Caco-2 (cell line): ENCODE measurements around the gene PLD4. TPM values are rescaled to one million over a fixed set of nuclear protein-coding genes. Genes with fewer than 3 reads are reported as not detected.

Experiments used
- BruUV-seq: library from RNA; stranded (reverse); fragments of 400-500 nt; replicated peaks from 2 replicates; lab custom pipeline; 2021; lab: Mats Ljungman, UMichigan
- CTCF ChIA-PET: fragments of 300-600 bp; sonication (Branson Sonifier 250); formaldehyde crosslinking; loops from one replicate; lab custom pipeline; 2022; ENCODE audit warnings: antibody characterized with exemption; lab: Charles Lee
- POLR2A ChIA-PET: fragments of 300-600 bp; sonication (Branson Sonifier 250); formaldehyde crosslinking; loops from one replicate; lab custom pipeline; 2022; ENCODE audit warnings: antibody characterized with exemption; lab: Charles Lee
- DNase-seq, 2 experiments: peaks; one replicate each; pipeline versions ENCODE4 v3.0.0 to v3.0.0-alpha.2; 2020 to 2022
- H3K27me3 ChIP-seq: replicated peaks from 2 replicates; pipeline ENCODE4 v1.6.0; 2011; ENCODE audit warnings: low read length; ENCODE audit not compliant: control insufficient read depth, insufficient read depth
- H3K36me3 ChIP-seq: 2 replicates; pipeline ENCODE4 v1.5.1; 2011; ENCODE audit warnings: low read length; ENCODE audit not compliant: control insufficient read depth, insufficient read depth
- H3K4me1 ChIP-seq: fragments of 250-450 bp; sonication (Bioruptor Pico); 2 replicates; pipeline ENCODE4 v1.5.1; 2020; ENCODE audit warnings: mild to moderate bottlenecking
- H3K4me3 ChIP-seq: 2 replicates; pipeline ENCODE4 v1.5.1; 2011; ENCODE audit warnings: low read depth, mild to moderate bottlenecking, control low read depth, low read length
- H3K9me3 ChIP-seq: fragments of 250-450 bp; sonication (Bioruptor Pico); 2 replicates; pipeline ENCODE4 v1.5.1; 2020; ENCODE audit warnings: mild to moderate bottlenecking, moderate library complexity
- H3K27ac Mint-ChIP-seq: one replicate; pipeline ENCODE4 v1.8.0; 2022; ENCODE audit warnings: mixed read lengths; ENCODE audit not compliant: unreplicated experiment
- H3K27me3 Mint-ChIP-seq: one replicate; pipeline ENCODE4 v1.8.0; 2022; ENCODE audit warnings: mixed read lengths; ENCODE audit not compliant: insufficient read depth, unreplicated experiment
- H3K36me3 Mint-ChIP-seq: one replicate; pipeline ENCODE4 v1.8.0; 2022; ENCODE audit warnings: mild to moderate bottlenecking, mixed read lengths; ENCODE audit not compliant: insufficient read depth, unreplicated experiment
- H3K4me1 Mint-ChIP-seq: one replicate; pipeline ENCODE4 v1.8.0; 2022; ENCODE audit warnings: low read depth, mixed read lengths; ENCODE audit not compliant: unreplicated experiment
- H3K4me3 Mint-ChIP-seq: one replicate; pipeline ENCODE4 v1.8.0; 2022; ENCODE audit warnings: mild to moderate bottlenecking, moderate library complexity, mixed read lengths; ENCODE audit not compliant: unreplicated experiment
- H3K9me3 Mint-ChIP-seq: one replicate; pipeline ENCODE4 v1.8.0; 2022; ENCODE audit warnings: mixed read lengths; ENCODE audit not compliant: unreplicated experiment
- CTCF ChIP-seq, 2 experiments: fragments of 200-600 bp in 1 of 2; IDR thresholded peaks; 1 replicate in 1 of 2; 2 replicates in 1 of 2; pipeline versions ENCODE4 v1.5.1 to v1.8.0; 2011 to 2022; ENCODE audit warnings: antibody characterized with exemption in 1 of 2, control low read depth in 1 of 2, inconsistent platforms in 1 of 2, low read depth in 1 of 2, low read length in 1 of 2, mild to moderate bottlenecking in 1 of 2, moderate library complexity in 1 of 2; ENCODE audit not compliant: insufficient read depth in 1 of 2, severe bottlenecking in 1 of 2, unreplicated experiment in 1 of 2
- intact Hi-C: fragments of 100-400 bp; cut with micrococcal nuclease; formaldehyde crosslinking; loops from one replicate; pipeline ENCODE4 v1.10.0; 2022; ENCODE audit not compliant: unreplicated experiment
- total RNA-seq: library from RNA; stranded (reverse); gene quantifications from 2 replicates; pipeline ENCODE4 v1.2.3, GENCODE V29; 2022

Gene PLD4
- total RNA-seq, 1 experiment from 2014 or later, result not detected

GRCh38 chr14:104927901-104928300 lies 3.2 kb downstream of the PLD4 start:
- no peaks in the 10 kb centered on the region for H3K27me3 ChIP-seq
- BruUV-seq, result no TSS peak
- POLR2A ChIA-PET, result no interaction called here

GRCh38 chr14:104928391-104929133 lies 3.9 kb downstream of the PLD4 start:
- no TSS peak for BruUV-seq
- Histone ChIP-seq H3K4me1 (0 out of 2 replicates have a peak, but pooled peaks cover 3% of the 10 kb centered on the region), H3K9me3 (no peaks in the 10 kb centered on the region), H3K27me3 (no peaks in the 10 kb centered on the region), H3K4me3 (no peak overlapping the region), H3K36me3 (no peaks in the 10 kb centered on the region)
- POLR2A ChIA-PET, result no interaction called here
- Mint-ChIP-seq H3K27ac (no peak overlapping the region), H3K9me3 (no peaks in the 10 kb centered on the region), H3K27me3 (no peaks in the 10 kb centered on the region), H3K4me1 (no peaks in the 10 kb centered on the region), H3K4me3 (no peak overlapping the region), H3K36me3 (no peaks in the 10 kb centered on the region)
- intact Hi-C loops, result no loop called here
- CTCF ChIA-PET, result interaction anchor here (0.5 to 0.9 kb wide), 2 partner anchors 13 to 120 kb away, joined by 3 to 4 read pairs; no protein-coding TSS in a partner anchor
- DNase-seq, result no peak
- no peak for TF ChIP-seq CTCF (IDR thresholded peaks at IDR 0.05; ENCODE audit: insufficient read depth in 1 of 2, low read depth in 1 of 2, low read length in 1 of 2, severe bottlenecking in 1 of 2, unreplicated experiment in 1 of 2)

More at GRCh38 chr14:104927901-104928300, 3.2 kb downstream of the PLD4 start:
- no peak overlapping the region for H3K27ac Mint-ChIP-seq
- Histone ChIP-seq H3K4me3 (no peak overlapping the region), H3K4me1 (0 out of 2 replicates have a peak, but pooled peaks cover 2% of the 10 kb centered on the region), H3K36me3 (no peaks in the 10 kb centered on the region), H3K9me3 (no peaks in the 10 kb centered on the region)
- DNase-seq, result no peak
- no peak overlapping the region for H3K4me3 Mint-ChIP-seq
- CTCF ChIA-PET, result interaction anchor here (0.5 to 0.9 kb wide), 2 partner anchors 13 to 119 kb away, joined by 3 to 4 read pairs; no protein-coding TSS in a partner anchor
- no peaks in the 10 kb centered on the region for H3K36me3 Mint-ChIP-seq
- H3K4me1 Mint-ChIP-seq, result no peaks in the 10 kb centered on the region
- no peaks in the 10 kb centered on the region for H3K9me3 Mint-ChIP-seq
- no peak for TF ChIP-seq CTCF (IDR thresholded peaks at IDR 0.05; ENCODE audit: insufficient read depth in 1 of 2, low read depth in 1 of 2, low read length in 1 of 2, severe bottlenecking in 1 of 2, unreplicated experiment in 1 of 2)
- intact Hi-C loops, result no loop called here
- no peaks in the 10 kb centered on the region for H3K27me3 Mint-ChIP-seq

GRCh38 chr14:104929268-104930230 lies 4.9 kb downstream of the PLD4 start:
- CTCF ChIA-PET, result no interaction called here
- intact Hi-C loops, result no loop called here
- no peaks in the 10 kb centered on the region for H3K9me3 Mint-ChIP-seq

More at GRCh38 chr14:104929268-104930230, 4.9 kb downstream of the PLD4 start:
- no peak overlapping the region for H3K4me3 Mint-ChIP-seq
- DNase-seq, result no peak
- TF ChIP-seq CTCF (IDR thresholded peaks at IDR 0.05; ENCODE audit: insufficient read depth in 1 of 2, low read depth in 1 of 2, low read length in 1 of 2, severe bottlenecking in 1 of 2, unreplicated experiment in 1 of 2), result no peak
- H3K9me3 ChIP-seq, result no peaks in the 10 kb centered on the region
- H3K27me3 ChIP-seq, result peaks cover 2% of the 10 kb centered on the region
- peaks cover 2% of the 10 kb centered on the region for H3K27me3 Mint-ChIP-seq
- no peaks in the 10 kb centered on the region for H3K4me1 Mint-ChIP-seq
- 0 out of 2 replicates have a peak, but pooled peaks cover 3% of the 10 kb centered on the region for H3K4me1 ChIP-seq
- H3K27ac Mint-ChIP-seq, result no peak overlapping the region
- no peaks in the 10 kb centered on the region for H3K36me3 ChIP-seq
- no TSS peak for BruUV-seq
- POLR2A ChIA-PET, result no interaction called here
- no peaks in the 10 kb centered on the region for H3K36me3 Mint-ChIP-seq
- H3K4me3 ChIP-seq, result no peak overlapping the region
